WTC11 (cell line): ENCODE results near the gene ERGIC3. TPM values are rescaled to one million over a fixed set of nuclear protein-coding genes. Genes with fewer than 3 reads are reported as not detected.

Experiments used
- ATAC-seq: fragments of 200-7000 bp; cut with Tn5 transposase; 2 replicates; pipeline ENCODE4 v1.10.0; 2021; ENCODE audit warnings: mild to moderate bottlenecking, moderate library complexity
- CTCF ChIA-PET: fragments of 300-600 bp; sonication (Branson Sonifier 250); formaldehyde crosslinking; loops from one replicate; lab custom pipeline; 2021; ENCODE audit warnings: antibody characterized with exemption; lab: Charles Lee
- POLR2A ChIA-PET: fragments of 350-600 bp; sonication (Branson Sonifier 250); formaldehyde crosslinking; loops from one replicate; lab custom pipeline; 2021; ENCODE audit warnings: antibody characterized with exemption; lab: Charles Lee
- DNase-seq: peaks from one replicate; pipeline ENCODE4 v3.0.0; 2021; ENCODE audit warnings: low spot score
- H3K27ac Mint-ChIP-seq: 2 replicates; pipeline ENCODE4 v1.8.0; 2021; ENCODE audit warnings: mixed read lengths
- H3K27me3 Mint-ChIP-seq: 2 replicates; pipeline ENCODE4 v1.8.0; 2021; ENCODE audit warnings: low read depth, mild to moderate bottlenecking, moderate library complexity, mixed read lengths
- H3K36me3 Mint-ChIP-seq: 2 replicates; pipeline ENCODE4 v1.8.0; 2021; ENCODE audit warnings: mixed read lengths
- H3K4me1 Mint-ChIP-seq: 2 replicates; pipeline ENCODE4 v1.8.0; 2022; ENCODE audit warnings: mixed read lengths
- H3K4me3 Mint-ChIP-seq: 2 replicates; pipeline ENCODE4 v1.8.0; 2021; ENCODE audit warnings: mild to moderate bottlenecking, moderate library complexity, mixed read lengths
- H3K9me3 Mint-ChIP-seq: 2 replicates; pipeline ENCODE4 v1.8.0; 2021; ENCODE audit warnings: mixed read lengths
- ATF1 ChIP-seq: sonication (generic); formaldehyde crosslinking; IDR thresholded peaks from 2 replicates; pipeline ENCODE4 v1.8.1; 2023; ENCODE audit warnings: mild to moderate bottlenecking, moderate library complexity, missing genetic modification reagents
- ATF2 ChIP-seq: sonication (generic); formaldehyde crosslinking; IDR thresholded peaks from 2 replicates; pipeline ENCODE4 v1.8.1; 2022; ENCODE audit warnings: low read depth, missing genetic modification reagents, borderline replicate concordance
- CREB1 ChIP-seq: sonication (generic); formaldehyde crosslinking; IDR thresholded peaks from 2 replicates; pipeline ENCODE4 v1.8.0; 2023; ENCODE audit warnings: mild to moderate bottlenecking, missing genetic modification reagents
- CTCF ChIP-seq: fragments of 200-600 bp; IDR thresholded peaks from 2 replicates; pipeline ENCODE4 v1.8.0; 2022; ENCODE audit warnings: antibody characterized with exemption
- E2F5 ChIP-seq: sonication (generic); formaldehyde crosslinking; IDR thresholded peaks from 2 replicates; pipeline ENCODE4 v1.8.1; 2022; ENCODE audit warnings: mild to moderate bottlenecking, moderate library complexity, missing genetic modification reagents
- EMX1 ChIP-seq: fragments of 250-450 bp; sonication (Bioruptor Pico); IDR thresholded peaks from 2 replicates; pipeline ENCODE4 v1.8.0; 2021; ENCODE audit warnings: mild to moderate bottlenecking
- ERG ChIP-seq: fragments of 250-450 bp; sonication (Bioruptor Pico); IDR thresholded peaks from 2 replicates; pipeline ENCODE4 v1.8.0; 2021; ENCODE audit warnings: mild to moderate bottlenecking
- ETV6 ChIP-seq: sonication (generic); formaldehyde crosslinking; IDR thresholded peaks from 2 replicates; pipeline ENCODE4 v1.8.1; 2022; ENCODE audit warnings: mild to moderate bottlenecking, missing genetic modification reagents
- FOXJ3 ChIP-seq: sonication (generic); formaldehyde crosslinking; IDR thresholded peaks from 2 replicates; pipeline ENCODE4 v1.9.0; 2021; ENCODE audit warnings: missing genetic modification reagents, mild to moderate bottlenecking, borderline replicate concordance
- GTF2I ChIP-seq: fragments of 250-450 bp; sonication (Bioruptor Pico); conservative IDR thresholded peaks from 2 replicates; pipeline ENCODE4 v1.4.0; 2021; ENCODE audit warnings: mild to moderate bottlenecking
- HMGXB4 ChIP-seq: sonication (generic); formaldehyde crosslinking; IDR thresholded peaks from 2 replicates; pipeline ENCODE4 v1.8.1; 2023; ENCODE audit warnings: mild to moderate bottlenecking, moderate library complexity, missing genetic modification reagents
- JUN ChIP-seq: sonication (generic); formaldehyde crosslinking; IDR thresholded peaks from 2 replicates; pipeline ENCODE4 v1.8.0; 2023; ENCODE audit warnings: mild to moderate bottlenecking, missing genetic modification reagents
- MAX ChIP-seq: sonication (generic); formaldehyde crosslinking; IDR thresholded peaks from 2 replicates; pipeline ENCODE4 v1.8.0; 2022; ENCODE audit warnings: mild to moderate bottlenecking, missing genetic modification reagents
- NFATC4 ChIP-seq: fragments of 250-450 bp; sonication (Bioruptor Pico); IDR thresholded peaks from 2 replicates; pipeline ENCODE4 v1.9.0; 2021; ENCODE audit warnings: mild to moderate bottlenecking
- PREB ChIP-seq: sonication (generic); formaldehyde crosslinking; IDR thresholded peaks from 2 replicates; pipeline ENCODE4 v1.8.1; 2022; ENCODE audit warnings: mild to moderate bottlenecking, missing genetic modification reagents, moderate library complexity, borderline replicate concordance
- PRRX2 ChIP-seq: fragments of 250-450 bp; sonication (Bioruptor Pico); IDR thresholded peaks from 2 replicates; pipeline ENCODE4 v1.8.0; 2021; ENCODE audit warnings: mild to moderate bottlenecking
- RELA ChIP-seq: sonication (generic); formaldehyde crosslinking; IDR thresholded peaks from 2 replicates; pipeline ENCODE4 v1.8.1; 2022; ENCODE audit warnings: missing genetic modification reagents, mild to moderate bottlenecking, borderline replicate concordance
- SOX15 ChIP-seq: fragments of 250-450 bp; sonication (Bioruptor Pico); IDR thresholded peaks from 2 replicates; pipeline ENCODE4 v1.9.0; 2021; ENCODE audit warnings: mild to moderate bottlenecking
- TEAD4 ChIP-seq: sonication (generic); formaldehyde crosslinking; IDR thresholded peaks from 2 replicates; pipeline ENCODE4 v1.8.0; 2022; ENCODE audit warnings: mild to moderate bottlenecking, missing genetic modification reagents
- ZNF121 ChIP-seq: sonication (generic); formaldehyde crosslinking; IDR thresholded peaks from 2 replicates; pipeline ENCODE4 v1.8.0; 2023; ENCODE audit warnings: missing genetic modification reagents
- ZNF232 ChIP-seq: sonication (generic); formaldehyde crosslinking; IDR thresholded peaks from 2 replicates; pipeline ENCODE4 v1.8.0; 2022; ENCODE audit warnings: mild to moderate bottlenecking, missing genetic modification reagents
- ZNF263 ChIP-seq: sonication (generic); formaldehyde crosslinking; IDR thresholded peaks from 2 replicates; pipeline ENCODE4 v1.8.1; 2022; ENCODE audit warnings: low read depth, mild to moderate bottlenecking, moderate library complexity, missing genetic modification reagents
- ZNF281 ChIP-seq: sonication (generic); formaldehyde crosslinking; IDR thresholded peaks from 2 replicates; pipeline ENCODE4 v1.8.0; 2023; ENCODE audit warnings: mild to moderate bottlenecking, missing genetic modification reagents
- ZNF423 ChIP-seq: fragments of 250-450 bp; sonication (Bioruptor Pico); IDR thresholded peaks from 2 replicates; pipeline ENCODE4 v2.1.2; 2022; ENCODE audit warnings: mild to moderate bottlenecking, moderate library complexity
- total RNA-seq: library from RNA; stranded (reverse); gene quantifications from 3 replicates; pipeline ENCODE4 v1.2.3, GENCODE V29; 2021

The ERGIC3 gene
- total RNA-seq, 1 experiment from 2014 or later, result 168 TPM

- TF ChIP-seq ZNF281 (CRISPR knock-in tag) (no peak), CTCF (no peak), MAX (no peak), ETV6 (CRISPR knock-in tag) (no peak), ATF1 (CRISPR knock-in tag) (no peak), TEAD4 (CRISPR knock-in tag) (no peak), PREB (no peak), NFATC4 (CRISPR knock-in tag) (no peak)
These were observed 4.2 kb downstream of the ERGIC3 start (continued) for GRCh38 chr20:35546127-35546526.

- ChIA-PET CTCF (no interaction called here), POLR2A (no interaction called here)
- no peak overlapping the region for H3K4me3 Mint-ChIP-seq
- peaks cover 5% of the 10 kb centered on the region; the same call in 1 of the 2 replicates for H3K4me1 Mint-ChIP-seq
- H3K9me3 Mint-ChIP-seq, result no peaks in the 10 kb centered on the region
- DNase-seq (no peak), ATAC-seq (no peak)
- no peaks in the 10 kb centered on the region for H3K27me3 Mint-ChIP-seq
- H3K36me3 Mint-ChIP-seq, result peaks cover 27% of the 10 kb centered on the region
- H3K27ac Mint-ChIP-seq, result no peak overlapping the region
- TF ChIP-seq ERG (CRISPR knock-in tag) (no peak), ZNF121 (CRISPR knock-in tag) (no peak), HMGXB4 (CRISPR knock-in tag) (no peak), GTF2I (CRISPR knock-in tag) (no peak), JUN (CRISPR knock-in tag) (no peak), PREB (no peak), E2F5 (no peak), RELA (CRISPR knock-in tag) (no peak), PRRX2 (no peak), ZNF263 (CRISPR knock-in tag) (no peak), SOX15 (CRISPR knock-in tag) (no peak), ZNF232 (CRISPR knock-in tag) (no peak), EMX1 (CRISPR knock-in tag) (no peak), ZNF423 (no peak), ATF2 (no peak), CREB1 (CRISPR knock-in tag) (no peak), FOXJ3 (CRISPR knock-in tag) (no peak)
These were observed 5.5 kb downstream of the ERGIC3 start for GRCh38 chr20:35547329-35547728.
